HepG2 (cell line): ENCODE measurements around the gene HAGHL. TPM values are rescaled to one million over a fixed set of nuclear protein-coding genes. Genes with fewer than 3 reads are reported as not detected.

Source experiments
- ATF7 ChIP-seq, 2 experiments: fragments of 450-650 bp in 1 of 2; sonication (generic) in 1 of 2; formaldehyde crosslinking in 1 of 2; IDR thresholded peaks; 2 replicates each; pipeline versions ENCODE4 v1.4.0 to v1.6.1; 2016 to 2020; ENCODE audit warnings: antibody characterized with exemption in 1 of 2, mild to moderate bottlenecking in 1 of 2, missing genetic modification reagents in 1 of 2
- ATRX ChIP-seq: sonication (generic); formaldehyde crosslinking; IDR thresholded peaks from 2 replicates; pipeline ENCODE4 v1.4.0; 2020; ENCODE audit warnings: missing genetic modification reagents, borderline replicate concordance
- BATF2 ChIP-seq: sonication (generic); formaldehyde crosslinking; IDR thresholded peaks from 2 replicates; pipeline ENCODE4 v1.8.0; 2022; ENCODE audit warnings: mild to moderate bottlenecking, missing genetic modification reagents, moderate library complexity
- E2F2 ChIP-seq: sonication (generic); formaldehyde crosslinking; IDR thresholded peaks from 2 replicates; pipeline ENCODE4 v1.4.0; 2020; ENCODE audit warnings: missing genetic modification reagents, borderline replicate concordance
- HHEX ChIP-seq: IDR thresholded peaks from 2 replicates; pipeline ENCODE4 v1.6.1; 2016; ENCODE audit warnings: control low read depth
- HOXA7 ChIP-seq: sonication (generic); formaldehyde crosslinking; IDR thresholded peaks from 2 replicates; pipeline ENCODE4 v1.8.1; 2022; ENCODE audit warnings: mild to moderate bottlenecking, missing genetic modification reagents, moderate library complexity
- KDM5A ChIP-seq: fragments of 200-600 bp; sonication (generic); IDR thresholded peaks from 2 replicates; pipeline ENCODE4 v1.7.0; 2018; ENCODE audit warnings: antibody characterized with exemption, mild to moderate bottlenecking, low read length, borderline replicate concordance
- KLF6 ChIP-seq: IDR thresholded peaks from 2 replicates; pipeline ENCODE4 v1.8.0; 2016; ENCODE audit warnings: missing biosample characterization, missing genetic modification reagents
- NR1H2 ChIP-seq: sonication (generic); formaldehyde crosslinking; IDR thresholded peaks from 2 replicates; pipeline ENCODE4 v1.8.1; 2022; ENCODE audit warnings: low read depth, missing genetic modification reagents, borderline replicate concordance
- PBX3 ChIP-seq: sonication (generic); formaldehyde crosslinking; IDR thresholded peaks from 2 replicates; pipeline ENCODE4 v1.8.1; 2023; ENCODE audit warnings: missing genetic modification reagents, inconsistent platforms, borderline replicate concordance
- PRDM10 ChIP-seq: sonication (generic); formaldehyde crosslinking; IDR thresholded peaks from 2 replicates; pipeline ENCODE4 v1.4.0; 2020; ENCODE audit warnings: low read depth, missing genetic modification reagents
- THYN1 ChIP-seq: sonication (generic); formaldehyde crosslinking; IDR thresholded peaks from 2 replicates; pipeline ENCODE4 v1.8.1; 2023; ENCODE audit warnings: low read depth, mild to moderate bottlenecking, moderate library complexity, missing genetic modification reagents, borderline replicate concordance
- TP53 ChIP-seq: sonication (generic); formaldehyde crosslinking; conservative IDR thresholded peaks from 2 replicates; pipeline ENCODE4 v1.4.0; 2020; ENCODE audit warnings: missing genetic modification reagents
- ZBTB3 ChIP-seq: sonication (generic); formaldehyde crosslinking; IDR thresholded peaks from 2 replicates; pipeline ENCODE4 v1.4.0; 2020; ENCODE audit warnings: low read depth, mild to moderate bottlenecking, moderate library complexity, missing genetic modification reagents, borderline replicate concordance
- ZBTB7A ChIP-seq: sonication (generic); formaldehyde crosslinking; IDR thresholded peaks from 2 replicates; pipeline ENCODE4 v1.8.0; 2022; ENCODE audit warnings: mild to moderate bottlenecking, missing genetic modification reagents
- ZNF234 ChIP-seq: sonication (generic); formaldehyde crosslinking; conservative IDR thresholded peaks from 2 replicates; pipeline ENCODE4 v1.5.1; 2020; ENCODE audit warnings: mild to moderate bottlenecking, missing genetic modification reagents
- ZNF354B ChIP-seq: sonication (generic); formaldehyde crosslinking; IDR thresholded peaks from 2 replicates; pipeline ENCODE4 v1.8.0; 2022; ENCODE audit warnings: mild to moderate bottlenecking, missing genetic modification reagents
- ZNF367 ChIP-seq: sonication (generic); formaldehyde crosslinking; IDR thresholded peaks from 2 replicates; pipeline ENCODE4 v1.4.0; 2020; ENCODE audit warnings: missing genetic modification reagents, borderline replicate concordance
- ZNF576 ChIP-seq: sonication (generic); formaldehyde crosslinking; IDR thresholded peaks from 2 replicates; pipeline ENCODE4 v1.4.0; 2020; ENCODE audit warnings: mild to moderate bottlenecking, missing genetic modification reagents
- ZNF772 ChIP-seq: sonication (generic); formaldehyde crosslinking; IDR thresholded peaks from 2 replicates; pipeline ENCODE4 v1.5.0; 2020; ENCODE audit warnings: mild to moderate bottlenecking, missing genetic modification reagents
- polyA plus RNA-seq, 8 experiments: library from polyadenylated mRNA; depleted of rRNA in 3 of 8; stranded (reverse) in 7 of 8; unstranded in 1 of 8; fragments of >200 nt; fragmentation: Illumina TruSeq in 4 of 8; extraction: Trizol in 4 of 8; gene quantifications; 2 replicates each; pipeline versions ENCODE4 v1.2.1 to v1.2.3, GENCODE V29; 2011 to 2016; ENCODE audit warnings: low read depth in 4 of 8, missing spikeins in 1 of 8, mixed read lengths in 1 of 8; ENCODE audit not compliant: insufficient read depth in 1 of 8
- total RNA-seq, 5 experiments: library from RNA; depleted of rRNA; stranded (reverse); fragments of >200 nt; fragmentation: Illumina TruSeq; extraction: Trizol; gene quantifications; 2 replicates each; pipeline ENCODE4 v1.2.3, GENCODE V29; 2016; ENCODE audit warnings: low read depth in 1 of 5

The HAGHL gene
- total and polyA plus RNA-seq, 2 of the 13 experiments (the other 11 are each of a cell fraction or from before 2014, with no cell fraction given), result 3.4 to 8.4 TPM

GRCh38 chr16:720990-721764 is 5.7 kb upstream of the HAGHL start, which contains the start of gene ANTKMT (continued):
- TF ChIP-seq ZNF772 (CRISPR knock-in tag) (peak; percentile 56), KLF6 (CRISPR knock-in tag) (no peak), ATRX (CRISPR knock-in tag) (no peak), ZNF234 (CRISPR knock-in tag) (peak; percentile 62; the same call in 1 of the 2 replicates), HOXA7 (CRISPR knock-in tag) (no peak), HHEX (CRISPR knock-in tag) (no peak), ZBTB7A (CRISPR knock-in tag) (peak; percentile 76), NR1H2 (CRISPR knock-in tag) (no peak), KDM5A (peak; percentile 88), PRDM10 (CRISPR knock-in tag) (no peak), ZNF576 (0 out of 2 replicates have a peak, but pooled peaks have one; percentile 40), E2F2 (CRISPR knock-in tag) (0 out of 2 replicates have a peak, but pooled peaks have one; percentile 70), ZNF354B (CRISPR knock-in tag) (no peak; the same call in 1 of the 2 replicates), TP53 (CRISPR knock-in tag) (no peak), ZNF367 (no peak; the same call in 1 of the 2 replicates), THYN1 (CRISPR knock-in tag) (no peak), ATF7 (IDR thresholded peaks at IDR 0.05) (no peak), ATF7 (CRISPR knock-in tag; IDR thresholded peaks at IDR 0.05) (peak; percentile 48; the same call in 1 of the 2 replicates), ZBTB3 (CRISPR knock-in tag) (no peak), BATF2 (CRISPR knock-in tag) (no peak), PBX3 (CRISPR knock-in tag) (no peak)
